HG03558 (cell line): ENCODE data around the gene TSC22D3.

Experiments used
- ATAC-seq: cut with Tn5 transposase; IDR thresholded peaks from one replicate; pipeline ENCODE4 v1.9.1; 2021; ENCODE audit warnings: moderate number of reproducible peaks; ENCODE audit not compliant: unreplicated experiment; ENCODE audit errors: extremely low read depth

TSC22D3 gene

DNA sequence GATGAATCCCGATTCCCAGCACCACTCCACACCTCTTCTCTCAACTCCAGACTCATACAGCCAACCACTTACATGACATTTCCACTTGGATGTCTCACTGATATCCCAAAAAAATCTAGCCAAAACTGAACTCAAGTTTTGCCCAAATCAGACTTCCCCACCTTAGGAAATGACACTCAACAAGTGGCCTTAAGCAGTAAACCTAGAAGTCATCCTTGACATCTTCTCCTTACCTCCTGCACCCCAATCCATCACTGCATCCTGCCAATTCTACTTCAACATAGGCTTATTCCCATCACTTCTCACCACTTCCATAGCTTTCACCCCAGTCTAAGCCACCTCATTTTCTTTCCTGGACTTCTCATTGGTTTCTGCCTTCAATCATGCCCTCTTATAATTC is 108.2 kb downstream of the TSC22D3 start:
- ATAC-seq: no peak

- no peak for ATAC-seq
Measured at GRCh38 chrX:107666931-107667330, 108.7 kb downstream of the TSC22D3 start.
